Measurements from ENCODE around the gene C12orf76.
"Not testable (repeated sequence)": the region's sequence is repeated elsewhere in the genome, so short reads cannot be mapped to it uniquely, and the experiment has no call there.

C12orf76 gene

DNA sequence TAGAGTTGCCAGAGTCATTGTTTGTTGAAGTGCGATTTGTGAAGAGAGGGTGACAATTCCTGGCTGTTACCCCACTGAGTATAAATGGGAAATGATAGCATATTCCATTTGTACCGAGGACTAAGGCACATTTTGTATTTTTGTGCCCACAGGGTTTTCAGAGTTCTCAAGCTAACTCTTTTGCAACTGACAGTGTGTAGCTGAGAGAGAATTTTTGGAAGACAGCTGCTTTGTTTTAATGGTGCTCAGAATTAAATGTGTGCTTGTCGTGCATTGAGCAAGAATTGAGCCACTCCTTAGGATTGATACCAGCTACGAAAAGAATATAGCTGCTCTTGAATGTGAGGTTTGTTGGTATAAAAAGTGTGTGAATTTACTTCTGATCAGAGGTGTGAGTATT is 27.4 kb downstream of the C12orf76 start:
- no peak for DNase-seq (ENCODE audit: low spot score)

GRCh38 chr12:110015132-110015531 is 33.2 kb downstream of the C12orf76 start:
- DNase-seq (ENCODE audit: low spot score) = no peak

DNA sequence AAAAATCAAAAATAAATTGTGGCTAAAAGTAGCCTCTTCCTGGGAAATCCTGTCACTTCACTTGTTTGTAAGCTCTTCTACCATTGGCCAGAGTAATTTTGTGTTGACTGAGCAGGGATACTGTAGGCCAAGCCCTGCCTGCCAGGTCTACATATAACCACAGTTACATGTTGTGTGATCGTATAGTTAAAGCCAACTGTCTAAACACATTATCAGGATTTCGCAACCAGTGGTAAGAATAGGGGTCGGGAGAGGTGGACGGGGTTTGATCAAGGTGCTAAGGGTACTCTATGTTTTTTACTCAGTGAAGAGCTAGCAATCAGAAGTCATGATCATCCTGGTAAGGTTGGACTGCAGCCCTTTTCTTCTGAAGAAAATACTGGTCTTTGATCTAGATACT is 35.7 kb downstream of the C12orf76 start:
- DNase-seq (ENCODE audit: low spot score) = no peak

DNA sequence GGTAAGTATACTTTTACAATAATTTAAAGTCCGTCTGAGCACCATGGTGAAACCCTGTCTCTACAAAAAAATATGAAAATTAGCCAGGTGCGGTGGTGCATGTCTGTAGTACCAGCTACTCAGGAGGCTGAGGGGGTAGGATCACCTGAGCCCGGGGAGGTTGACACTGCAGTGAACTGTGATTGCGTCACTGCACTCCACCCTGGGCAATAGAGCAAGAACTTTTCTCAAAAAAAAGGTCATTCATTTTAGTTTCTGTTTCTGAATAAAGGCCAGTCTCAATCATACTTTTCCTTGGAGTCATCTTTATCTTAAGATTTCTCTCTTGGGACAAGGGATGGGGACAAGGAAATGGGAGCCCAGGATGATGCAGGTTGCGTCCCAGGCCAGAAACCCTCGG is 36.2 kb downstream of the C12orf76 start:
- no peak for DNase-seq (ENCODE audit: low spot score)

DNA sequence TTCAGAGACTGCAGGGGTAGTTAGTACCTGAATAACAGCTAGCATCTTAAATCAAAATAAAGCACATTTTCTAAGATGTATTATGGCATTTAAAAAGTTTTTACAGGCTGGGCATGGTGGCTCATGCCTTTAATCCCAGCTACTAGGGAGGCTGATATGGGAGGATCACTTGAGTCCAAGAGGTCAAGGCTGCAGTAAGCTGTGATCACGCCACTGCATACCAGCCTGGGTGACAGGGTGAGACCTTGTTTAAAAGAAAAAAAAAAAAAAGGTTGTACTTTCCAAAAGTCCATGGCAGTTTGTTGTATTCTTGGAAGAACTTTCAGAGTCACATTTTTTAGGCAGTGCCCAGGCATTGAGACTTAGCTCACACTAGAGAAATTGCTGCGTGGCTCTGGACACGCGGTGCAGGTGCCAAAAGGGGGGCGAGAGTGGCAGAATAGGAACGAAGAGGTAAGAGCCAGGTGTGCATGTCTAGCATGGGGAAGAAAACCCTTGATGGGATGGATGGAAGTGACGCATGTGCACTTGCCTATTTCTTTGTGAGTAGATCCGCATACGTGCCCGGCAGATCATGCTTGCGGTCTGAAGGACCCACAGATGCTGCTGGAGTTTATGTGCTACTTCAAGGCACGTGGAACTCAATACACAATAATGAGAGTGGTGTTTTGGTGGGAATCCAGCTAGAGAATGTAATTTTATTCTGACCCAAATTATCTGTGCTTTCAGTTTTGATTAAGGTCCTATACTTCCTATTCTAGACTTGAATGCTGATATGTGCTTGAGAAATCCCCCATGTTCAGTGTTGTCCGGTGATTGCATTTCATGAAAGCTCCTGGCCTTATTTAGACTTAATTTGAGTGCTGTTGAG is 37.2 kb downstream of the C12orf76 start:
- no peak for DNase-seq (ENCODE audit: low spot score)

DNA sequence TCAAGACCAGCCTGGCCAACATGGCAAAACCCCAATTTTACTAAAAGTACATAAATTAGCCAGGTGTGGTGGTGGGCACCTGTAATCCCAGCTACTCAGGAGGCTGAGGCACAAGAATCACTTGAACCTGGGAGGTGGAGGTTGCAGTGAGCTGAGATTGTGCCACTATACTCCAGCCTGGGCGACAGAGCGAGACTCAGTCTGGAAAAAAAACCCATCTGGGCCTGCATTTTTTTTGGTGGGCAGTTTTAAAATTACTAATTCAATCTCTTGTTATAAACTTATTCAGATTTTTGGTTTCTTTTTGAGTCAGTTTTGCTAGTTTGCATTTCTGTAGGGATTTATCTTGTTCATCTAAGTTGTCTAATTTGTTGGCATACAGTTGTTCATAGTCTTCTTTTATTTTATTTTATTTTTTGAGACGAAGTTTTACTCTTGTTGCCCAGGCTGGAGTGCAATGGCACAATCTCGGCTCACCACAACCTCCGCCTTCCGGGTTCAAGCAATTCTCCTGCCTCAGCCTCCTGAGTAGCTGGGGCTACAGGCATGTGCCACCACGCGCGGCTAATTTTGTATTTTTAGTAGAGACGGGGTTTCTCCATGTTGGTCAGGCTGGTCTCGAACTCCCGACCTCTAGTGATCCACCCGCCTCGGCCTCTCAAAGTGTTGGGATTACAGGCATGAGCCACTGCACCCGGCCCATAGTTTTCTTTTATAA is 39.5 kb downstream of the C12orf76 start:
- DNase-seq (ENCODE audit: low spot score) = not testable (repeated sequence)

DNA sequence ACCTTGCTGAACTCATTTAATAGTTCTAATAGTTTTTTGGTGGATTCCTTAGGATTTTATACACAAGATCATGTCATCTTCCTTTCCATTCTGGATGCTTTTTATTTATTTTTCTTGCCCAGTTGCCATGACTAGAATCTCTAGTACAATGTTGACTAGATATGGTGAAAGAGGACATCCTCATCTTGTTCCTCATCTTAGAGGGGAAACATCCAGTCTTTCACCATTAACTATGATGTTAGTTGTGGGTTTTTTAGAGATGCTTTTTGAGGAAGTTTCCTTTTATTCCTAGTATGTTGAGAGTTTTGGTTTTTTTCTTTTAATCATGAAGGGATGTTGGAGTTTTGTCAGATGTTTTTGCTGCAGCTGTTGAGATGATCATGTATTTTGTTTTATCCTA is 40.4 kb downstream of the C12orf76 start:
- DNase-seq (ENCODE audit: low spot score) = no peak

DNA sequence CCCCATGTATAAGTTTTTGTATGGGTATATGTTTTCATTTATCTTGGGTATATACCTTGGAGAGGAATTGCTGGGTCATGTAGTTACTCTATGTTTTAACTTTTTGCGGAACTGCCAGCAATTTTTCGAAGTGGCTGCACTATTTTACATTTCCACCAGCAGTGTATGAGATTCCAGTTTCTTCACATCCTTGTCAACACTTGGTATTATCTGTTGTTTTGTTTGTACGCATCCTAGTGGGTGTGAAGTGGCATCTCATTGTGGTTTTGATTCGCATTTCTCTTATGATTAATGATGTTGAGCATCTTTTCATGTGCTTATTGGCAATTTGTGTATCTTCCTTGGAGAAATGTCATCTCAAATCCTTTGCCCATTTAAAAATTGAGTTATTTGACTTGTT is 42.2 kb downstream of the C12orf76 start:
- no peak for DNase-seq (ENCODE audit: low spot score)

DNA sequence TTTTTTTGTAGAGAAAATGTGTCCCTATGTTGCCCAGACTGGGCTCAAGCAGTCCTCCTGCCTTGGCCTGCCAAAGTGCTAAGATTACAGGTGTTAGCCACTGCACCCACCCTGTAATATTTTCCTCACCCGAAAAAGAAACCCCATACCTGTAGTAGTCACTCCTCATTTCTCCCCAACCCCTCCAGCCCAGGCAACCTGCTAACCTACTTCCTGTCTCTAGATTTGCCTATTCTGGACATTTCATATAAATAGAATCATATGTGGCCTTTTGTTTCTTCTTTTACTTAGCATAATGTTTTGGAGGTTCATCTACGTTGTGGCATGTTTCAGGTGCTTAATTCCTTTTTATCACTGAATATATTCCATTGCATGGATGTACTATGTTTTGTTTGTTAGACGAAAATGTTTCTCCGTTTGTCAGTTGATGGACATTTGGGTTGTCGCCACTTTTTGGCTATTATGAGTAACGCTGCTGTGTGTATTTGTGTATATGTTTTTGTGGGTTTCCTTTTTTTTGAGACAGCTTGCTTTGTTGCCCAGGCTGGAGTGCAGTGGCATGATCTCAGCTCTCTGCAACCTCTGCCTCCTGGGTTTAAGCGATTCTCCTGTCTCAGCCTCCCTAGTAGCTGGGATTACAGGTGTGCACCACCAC is 42.9 kb downstream of the C12orf76 start:
- DNase-seq (ENCODE audit: low spot score) = no peak

GRCh38 chr12:110004598-110004997 is 43.7 kb downstream of the C12orf76 start:
- no peak for DNase-seq (ENCODE audit: low spot score)

DNA sequence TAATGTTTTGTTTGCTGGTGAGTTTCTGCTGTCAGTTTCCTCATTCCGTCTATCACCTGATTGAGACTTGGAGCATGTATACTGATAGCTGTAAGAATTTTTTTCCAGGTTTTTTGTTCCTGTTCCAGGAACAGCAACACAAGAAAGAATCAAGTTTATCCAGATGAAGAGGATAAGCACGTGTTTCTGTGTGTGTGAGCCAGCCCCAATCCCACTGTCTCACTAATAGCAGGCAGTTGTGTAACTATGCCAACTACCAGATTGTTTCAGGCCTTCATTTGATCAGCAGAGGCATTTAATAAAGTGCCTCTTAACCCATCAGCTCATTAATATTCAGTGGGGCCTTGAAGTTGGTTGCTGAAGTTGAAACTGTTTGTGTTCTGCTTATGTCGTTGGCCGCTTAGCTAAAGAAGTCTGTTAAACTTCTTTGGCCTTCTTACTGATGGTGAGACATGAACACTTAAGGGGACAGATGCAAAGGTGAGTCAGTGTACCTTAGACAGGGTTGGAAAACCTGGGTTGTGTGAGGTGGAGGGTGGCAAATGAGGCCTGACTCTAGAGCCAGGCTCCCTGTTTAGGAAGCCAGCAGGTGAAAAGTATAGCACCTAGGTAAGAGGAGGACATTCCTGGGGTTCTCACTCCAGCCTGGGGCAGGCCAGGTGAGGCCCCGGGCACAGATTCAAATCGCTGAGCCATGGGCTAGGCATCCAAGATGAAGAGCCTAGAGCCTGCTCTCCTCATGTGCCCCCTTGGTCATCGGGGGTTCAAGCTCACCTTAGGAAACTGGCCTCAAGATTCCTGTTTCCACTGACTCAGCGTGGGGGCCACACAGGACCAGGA is 45.4 kb downstream of the C12orf76 start:
- no peak for DNase-seq (ENCODE audit: low spot score)

GRCh38 chr12:110001596-110001995 is 46.7 kb downstream of the C12orf76 start:
- no peak for DNase-seq (ENCODE audit: low spot score)

DNA sequence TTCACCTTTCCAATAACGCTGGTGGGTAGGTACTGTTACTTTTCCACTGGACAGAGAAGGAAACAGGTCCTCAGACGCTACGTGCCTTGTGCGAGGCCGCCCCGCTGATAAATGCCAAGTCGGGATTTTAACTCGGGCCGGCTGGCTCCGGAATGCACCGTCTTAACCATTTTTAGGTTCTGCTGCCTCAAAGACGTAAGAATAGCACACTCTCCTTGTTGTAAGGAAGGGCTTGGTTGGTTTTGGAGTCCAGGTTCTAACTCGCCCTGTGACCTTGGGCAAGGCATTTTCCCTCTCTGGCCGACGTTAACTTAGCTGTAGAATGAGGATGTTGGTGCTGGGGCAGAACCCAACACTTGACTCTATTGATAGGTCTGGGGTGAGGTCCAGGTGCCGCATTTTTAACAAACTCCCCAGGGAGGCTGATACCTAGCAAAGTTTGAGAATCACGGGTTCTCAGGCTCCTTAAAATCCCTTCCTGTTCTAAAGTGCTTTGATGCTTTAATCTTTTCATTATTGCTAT is 48.3 kb downstream of the C12orf76 start:
- peak; percentile 31 for DNase-seq (ENCODE audit: low spot score)

- DNase-seq (ENCODE audit: low spot score) = no peak
Measured at GRCh38 chr12:109999649-109999971, 48.7 kb downstream of the C12orf76 start.

- DNase-seq (ENCODE audit: low spot score) = peak; percentile 97
Measured at GRCh38 chr12:109998904-109999648, 49.2 kb downstream of the C12orf76 start, which contains the start of gene ANKRD13A. Gene ANKRD13A, plus strand, starts transcription at chr12:109999430. Its CDS starts 259 bp downstream, at chr12:109999689.

GRCh38 chr12:109998241-109998903 is 50.0 kb downstream of the C12orf76 start:
- peak; percentile 30 for DNase-seq (ENCODE audit: low spot score)

GRCh38 chr12:109997393-109997792 is 50.9 kb downstream of the C12orf76 start:
- DNase-seq (ENCODE audit: low spot score) = no peak

GRCh38 chr12:109996483-109996853 is 51.9 kb downstream of the C12orf76 start:
- no peak for DNase-seq (ENCODE audit: low spot score)

DNA sequence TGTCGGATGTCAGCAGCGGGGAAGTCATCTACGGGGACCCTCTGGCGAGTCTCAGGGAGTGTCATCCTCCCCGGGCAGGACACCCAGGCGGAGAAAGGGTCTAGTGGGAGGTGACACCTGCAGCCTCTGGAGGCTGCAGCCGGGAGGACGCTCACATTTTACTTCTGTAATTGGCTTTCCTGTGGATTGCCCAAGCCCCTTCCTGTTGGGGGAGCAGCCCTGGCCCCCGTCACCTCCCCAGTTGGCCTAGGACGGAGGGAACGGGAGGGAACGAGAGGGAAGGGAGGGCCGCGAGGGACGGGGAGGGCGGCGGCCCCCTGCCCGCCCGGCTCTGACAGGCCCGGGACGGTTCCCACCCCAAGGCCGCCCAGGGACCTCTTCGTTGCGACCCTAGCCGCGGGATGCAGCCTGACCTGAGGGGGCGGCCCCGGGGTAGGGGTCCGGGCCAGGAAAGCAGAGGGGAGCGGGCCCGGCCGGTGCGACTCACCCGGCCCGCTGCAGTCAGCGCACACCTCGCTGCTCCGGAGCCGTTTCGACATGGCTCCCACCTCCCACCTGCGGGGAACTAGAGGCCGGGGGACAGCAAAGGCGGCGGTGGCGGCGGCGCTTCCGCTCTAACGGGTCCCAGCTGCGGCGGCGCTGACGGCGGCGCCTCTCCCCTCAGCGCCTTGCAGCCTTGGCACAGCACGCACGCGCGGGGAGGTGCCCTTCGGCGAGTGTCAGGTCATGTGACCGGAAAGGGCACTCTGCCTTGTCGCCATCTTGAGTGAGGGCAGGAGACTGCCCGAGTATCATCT is 52.4 kb downstream of the C12orf76 start, which contains the start of gene GIT2:
Gene GIT2, minus strand, starts transcription at position 683 of the 797 bp plus-strand sequence. Its CDS starts 144 bp downstream, at position 539.
- DNase-seq (ENCODE audit: low spot score) = peak; percentile 96

- DNase-seq (ENCODE audit: low spot score) = no peak
Measured at GRCh38 chr12:109995361-109995685, 53.0 kb downstream of the C12orf76 start.

All from cerebellar cortex (tissue), 1 donor.